K562 (cell line): ENCODE data around the gene USP2. TPM values are rescaled to one million over a fixed set of nuclear protein-coding genes. Genes with fewer than 3 reads are reported as not detected.

ENCODE experiments used
- GTF2B ChIP-seq: IDR thresholded peaks from 2 replicates; pipeline ENCODE4 v1.6.1; 2011; ENCODE audit not compliant: insufficient read length; ENCODE audit errors: extremely low read depth
- KDM2B ChIP-seq: fragments of 250-450 bp; sonication (Bioruptor Pico); IDR thresholded peaks from 2 replicates; pipeline ENCODE4 v1.8.0; 2021; ENCODE audit warnings: mild to moderate bottlenecking, moderate library complexity
- NFIC ChIP-seq: fragments of 450-650 bp; IDR thresholded peaks from 2 replicates; pipeline ENCODE4 v1.6.1; 2017; ENCODE audit warnings: mild to moderate bottlenecking, inconsistent platforms
- PHF8 ChIP-seq: fragments of 200-600 bp; sonication (generic); IDR thresholded peaks from 2 replicates; pipeline ENCODE4 v1.6.1; 2012; ENCODE audit warnings: mixed run types, mild to moderate bottlenecking, inconsistent platforms, low read length, moderate library complexity, borderline replicate concordance
- POLR3A ChIP-seq: IDR thresholded peaks from 2 replicates; pipeline ENCODE4 v1.6.1; 2011; ENCODE audit warnings: borderline replicate concordance, mild to moderate bottlenecking, moderate library complexity; ENCODE audit not compliant: insufficient read length, insufficient read depth; ENCODE audit errors: extremely low read depth
- RAD51 ChIP-seq: fragments of 450-650 bp; IDR thresholded peaks from 2 replicates; pipeline ENCODE4 v1.7.1; 2016; ENCODE audit warnings: low read depth, mild to moderate bottlenecking, borderline replicate concordance
- RBM34 ChIP-seq: fragments of 200-400 bp; formaldehyde crosslinking; IDR thresholded peaks from 2 replicates; pipeline ENCODE4 v1.6.1; 2018; ENCODE audit warnings: low read length, borderline replicate concordance; ENCODE audit not compliant: insufficient read depth
- RNF2 ChIP-seq: sonication (generic); IDR thresholded peaks from 2 replicates; pipeline ENCODE4 v1.6.1; 2016
- SIN3A ChIP-seq, 2 experiments: fragments of 150-350 bp in 1 of 2; IDR thresholded peaks; 2 replicates each; pipeline ENCODE4 v1.6.1; 2011 to 2016; ENCODE audit warnings: borderline replicate concordance in 2 of 2, low read depth in 2 of 2, low read length in 2 of 2, mild to moderate bottlenecking in 2 of 2, moderate library complexity in 2 of 2; ENCODE audit not compliant: control insufficient read depth in 1 of 2
- SRSF3 ChIP-seq: fragments of 200-400 bp; formaldehyde crosslinking; IDR thresholded peaks from 2 replicates; pipeline ENCODE4 v1.6.1; 2016; ENCODE audit warnings: mild to moderate bottlenecking, low read length, moderate library complexity; ENCODE audit not compliant: insufficient read depth
- TFAP4 ChIP-seq: sonication (generic); formaldehyde crosslinking; IDR thresholded peaks from 2 replicates; pipeline ENCODE4 v1.8.0; 2022; ENCODE audit warnings: missing genetic modification reagents, mild to moderate bottlenecking, moderate library complexity, borderline replicate concordance
- TGIF2 ChIP-seq: sonication (generic); formaldehyde crosslinking; IDR thresholded peaks from 2 replicates; pipeline ENCODE4 v1.8.1; 2022; ENCODE audit warnings: mild to moderate bottlenecking, missing genetic modification reagents, moderate library complexity
- XRCC4 ChIP-seq: IDR thresholded peaks from one replicate; pipeline ENCODE4 v1.6.1; 2011; ENCODE audit not compliant: insufficient read depth, insufficient read length; ENCODE audit errors: extremely low read depth
- ZBTB1 ChIP-seq: sonication (generic); formaldehyde crosslinking; IDR thresholded peaks from 2 replicates; pipeline ENCODE4 v1.8.1; 2023; ENCODE audit warnings: missing genetic modification reagents, low read depth, mild to moderate bottlenecking, borderline replicate concordance
- ZBTB40 ChIP-seq, 2 experiments: fragments of 450-650 bp in 1 of 2; sonication (generic) in 1 of 2; formaldehyde crosslinking in 1 of 2; IDR thresholded peaks; 2 replicates each; pipeline versions ENCODE4 v1.7.1 to v1.9.0; 2016 to 2022; ENCODE audit warnings: inconsistent platforms in 1 of 2, mild to moderate bottlenecking in 1 of 2, missing genetic modification reagents in 1 of 2
- polyA plus RNA-seq, 8 experiments: library from polyadenylated mRNA; depleted of rRNA in 4 of 8; stranded (reverse) in 5 of 8; unstranded in 3 of 8; fragments of >200 nt; fragmentation: Nextera tagmentation in 2 of 8; fragmentation: Illumina TruSeq in 1 of 8; extraction: Ambion mirVana in 2 of 8; extraction: Trizol in 1 of 8; gene quantifications; 2 replicates each; pipeline versions ENCODE4 v1.2.1 to v1.2.3, GENCODE V29; 2011 to 2014; ENCODE audit warnings: inconsistent platforms in 1 of 8, missing spikeins in 1 of 8
- total RNA-seq, 7 experiments: library from RNA; depleted of rRNA in 6 of 7; stranded (reverse); fragments of >200 nt in 6 of 7; fragmentation: Illumina TruSeq in 2 of 7; extraction: Trizol in 2 of 7; gene quantifications; 2 replicates each; pipeline versions ENCODE4 v1.2.1 to v1.2.3, GENCODE V29; 2011 to 2021; ENCODE audit warnings: low replicate concordance in 1 of 7

The USP2 gene
- total and polyA plus RNA-seq, 9 of the 15 experiments (the other 6 are each of a cell fraction or from before 2014, with no cell fraction given): 2.8 to 16.9 (median 3.9) TPM

GRCh38 chr11:119316729-119317591 lies 64.5 kb downstream of the USP2 start, which contains the start of gene MCAM (continued):
- no peak for TF ChIP-seq GTF2B
- peak; percentile 32 for TF ChIP-seq TFAP4
- no peak for TF ChIP-seq XRCC4
- no peak for TF ChIP-seq ZBTB40 (IDR thresholded peaks at IDR 0.05)
- no peak for TF ChIP-seq ZBTB40 (CRISPR knock-in tag; IDR thresholded peaks at IDR 0.05)
- no peak for TF ChIP-seq SRSF3
- TF ChIP-seq KDM2B (CRISPR knock-in tag): no peak
- peak; percentile 63; the same call in 1 of the 2 replicates for TF ChIP-seq PHF8
- peak; percentile 74; the same call in 1 of the 2 replicates for TF ChIP-seq TGIF2 (CRISPR knock-in tag)
- peak in 1 of 2 experiments; percentile 8; a peak in 1 of 4 replicates for TF ChIP-seq SIN3A (IDR thresholded peaks at IDR 0.05; ENCODE audit: borderline replicate concordance in 2 of 2, control insufficient read depth in 1 of 2, low read depth in 2 of 2, low read length in 2 of 2)
- 0 out of 2 replicates have a peak, but pooled peaks have one; percentile 37 for TF ChIP-seq RBM34
- TF ChIP-seq RNF2: no peak
- no peak for TF ChIP-seq POLR3A
- TF ChIP-seq RAD51: no peak
- no peak for TF ChIP-seq NFIC
- TF ChIP-seq ZBTB1 (CRISPR knock-in tag): no peak
